H1 (cell line): ENCODE results near the gene KLHL36. TPM values are rescaled to one million over a fixed set of nuclear protein-coding genes. Genes with fewer than 3 reads are reported as not detected.

Experiments used
- CTCF ChIA-PET: fragments of 300-600 bp; sonication (Branson Sonifier 250); formaldehyde crosslinking; loops from one replicate; lab custom pipeline; 2021; ENCODE audit not compliant: partially characterized antibody; lab: Charles Lee
- POLR2A ChIA-PET: fragments of 300-600 bp; sonication (Branson Sonifier 250); formaldehyde crosslinking; loops from one replicate; lab custom pipeline; 2021; ENCODE audit warnings: inconsistent platforms; ENCODE audit not compliant: partially characterized antibody; lab: Charles Lee
- DNase-seq, 2 experiments: peaks; one replicate each; pipeline versions ENCODE4 v3.0.0 to v3.0.0-alpha.2; 2010 to 2022; ENCODE audit warnings: low spot score in 2 of 2, low read depth in 1 of 2, mixed read lengths in 1 of 2
- FAIRE-seq: peaks from 2 replicates; lab custom pipeline; 2011; peaks lifted over from hg19 to GRCh38; lab: Jason Lieb, UNC
- H2AFZ ChIP-seq: 2 replicates; pipeline ENCODE4 v1.8.1; 2012; ENCODE audit warnings: low read length, inconsistent platforms
- H2AK5ac ChIP-seq: 2 replicates; pipeline ENCODE4 v1.6.1; 2013; ENCODE audit warnings: low read depth, low read length
- H2BK120ac ChIP-seq: replicated peaks from 2 replicates; pipeline ENCODE3; 2013; ENCODE audit warnings: low read depth, low read length, inconsistent platforms
- H2BK12ac ChIP-seq: 2 replicates; pipeline ENCODE4 v1.6.1; 2013; ENCODE audit warnings: low read depth, low read length
- H2BK15ac ChIP-seq: 2 replicates; pipeline ENCODE4 v1.6.1; 2013; ENCODE audit warnings: low read length
- H2BK20ac ChIP-seq: 2 replicates; pipeline ENCODE4 v1.6.1; 2013; ENCODE audit warnings: low read length
- H2BK5ac ChIP-seq: 2 replicates; pipeline ENCODE4 v1.6.1; 2013; ENCODE audit warnings: low read depth, low read length
- H3K14ac ChIP-seq: 2 replicates; pipeline ENCODE4 v1.6.1; 2013; ENCODE audit warnings: inconsistent platforms; ENCODE audit not compliant: insufficient read length
- H3K18ac ChIP-seq: 2 replicates; pipeline ENCODE4 v1.6.1; 2013; ENCODE audit warnings: low read length; ENCODE audit errors: extremely low read depth
- H3K23ac ChIP-seq: 2 replicates; pipeline ENCODE4 v1.6.1; 2013; ENCODE audit warnings: inconsistent platforms; ENCODE audit not compliant: insufficient read length
- H3K23me2 ChIP-seq: 2 replicates; pipeline ENCODE4 v1.6.1; 2013; ENCODE audit warnings: low read depth, low read length
- H3K27ac ChIP-seq: 2 replicates; pipeline ENCODE4 v1.6.1; 2011; ENCODE audit warnings: low read depth, low read length, inconsistent platforms
- H3K27me3 ChIP-seq, 4 experiments: replicated peaks in 1 of 4; 1 replicate in 1 of 4; 2 replicates in 3 of 4; pipeline versions ENCODE4 v1.6.1 to v1.8.1; 2011 to 2013; ENCODE audit warnings: low read length in 3 of 4, mild to moderate bottlenecking in 3 of 4, inconsistent platforms in 2 of 4, mixed read lengths in 2 of 4, moderate library complexity in 1 of 4; ENCODE audit not compliant: control insufficient read depth in 3 of 4, insufficient read depth in 3 of 4; ENCODE audit errors: extremely low read depth in 1 of 4
- H3K36me3 ChIP-seq, 4 experiments: 2 replicates each; pipeline versions ENCODE4 v1.6.1 to v1.8.1; 2011 to 2013; ENCODE audit warnings: mild to moderate bottlenecking in 4 of 4, low read length in 3 of 4, moderate library complexity in 2 of 4, control low read depth in 1 of 4, inconsistent platforms in 1 of 4; ENCODE audit not compliant: insufficient read depth in 4 of 4, control insufficient read depth in 2 of 4
- H3K4ac ChIP-seq: replicated peaks from 2 replicates; pipeline ENCODE3; 2013; ENCODE audit warnings: low read length, low read depth, mixed read lengths, inconsistent platforms; ENCODE audit not compliant: insufficient read length
- H3K4me1 ChIP-seq, 4 experiments: replicated peaks in 1 of 4; 1 replicate in 1 of 4; 2 replicates in 3 of 4; pipeline versions ENCODE4 v1.6.1 to v1.8.1; 2011 to 2013; ENCODE audit warnings: low read length in 3 of 4, inconsistent platforms in 2 of 4, mixed read lengths in 1 of 4; ENCODE audit not compliant: insufficient read depth in 4 of 4, control insufficient read depth in 3 of 4
- H3K4me2 ChIP-seq, 2 experiments: 2 replicates each; pipeline versions ENCODE4 v1.6.1 to v1.8.1; 2011 to 2013; ENCODE audit warnings: low read depth in 2 of 2, low read length in 2 of 2, control low read depth in 1 of 2, inconsistent platforms in 1 of 2, mild to moderate bottlenecking in 1 of 2; ENCODE audit not compliant: insufficient read depth in 1 of 2
- H3K4me3 ChIP-seq, 4 experiments: fragments of 200-600, 300-600 bp in 1 of 4; sonication (generic), shearing (Covaris generic), sonication (Bioruptor Twin) in 1 of 4; 2 replicates each; pipeline versions ENCODE4 v1.5.1 to v1.8.1; 2011 to 2016; ENCODE audit warnings: low read length in 4 of 4, low read depth in 3 of 4, control low read depth in 2 of 4, inconsistent platforms in 2 of 4, mild to moderate bottlenecking in 2 of 4, mixed read lengths in 1 of 4, moderate library complexity in 1 of 4; ENCODE audit not compliant: insufficient read depth in 2 of 4; ENCODE audit errors: extremely low read depth in 1 of 4
- H3K56ac ChIP-seq: replicated peaks from 2 replicates; pipeline ENCODE3; 2013; ENCODE audit warnings: low read depth, mild to moderate bottlenecking, mixed read lengths, low read length, inconsistent platforms; ENCODE audit not compliant: insufficient read length
- H3K79me1 ChIP-seq: 2 replicates; pipeline ENCODE4 v1.6.1; 2013; ENCODE audit warnings: low read depth, low read length, control low read depth
- H3K79me2 ChIP-seq, 2 experiments: 2 replicates each; pipeline versions ENCODE4 v1.6.1 to v1.8.1; 2012 to 2013; ENCODE audit warnings: low read length in 2 of 2, mild to moderate bottlenecking in 2 of 2, inconsistent platforms in 1 of 2; ENCODE audit not compliant: insufficient read depth in 2 of 2, control insufficient read depth in 1 of 2
- H3K9ac ChIP-seq, 4 experiments: replicated peaks in 1 of 4; 1 replicate in 1 of 4; 2 replicates in 3 of 4; pipeline versions ENCODE4 v1.6.1 to v1.8.1; 2011 to 2013; ENCODE audit warnings: low read depth in 3 of 4, low read length in 3 of 4, control low read depth in 2 of 4, mild to moderate bottlenecking in 2 of 4, moderate library complexity in 2 of 4, inconsistent platforms in 1 of 4; ENCODE audit errors: extremely low read depth in 1 of 4
- H3K9me3 ChIP-seq, 2 experiments: 2 replicates each; pipeline versions ENCODE4 v1.6.1 to v1.8.1; 2012 to 2013; ENCODE audit warnings: mild to moderate bottlenecking in 2 of 2, moderate library complexity in 2 of 2, control low read depth in 1 of 2, inconsistent platforms in 1 of 2, low read depth in 1 of 2, low read length in 1 of 2, mixed read lengths in 1 of 2; ENCODE audit not compliant: insufficient read depth in 2 of 2
- H4K20me1 ChIP-seq, 2 experiments: replicated peaks in 1 of 2; 2 replicates each; pipeline versions ENCODE3 to v1.8.1; 2011 to 2013; ENCODE audit warnings: inconsistent platforms in 2 of 2, low read length in 2 of 2, mild to moderate bottlenecking in 1 of 2; ENCODE audit not compliant: insufficient read depth in 2 of 2, control insufficient read depth in 1 of 2
- H4K5ac ChIP-seq: 2 replicates; pipeline ENCODE4 v1.6.1; 2013; ENCODE audit warnings: low read length, low read depth, mixed read lengths, inconsistent platforms; ENCODE audit not compliant: insufficient read length
- H4K8ac ChIP-seq: 2 replicates; pipeline ENCODE4 v1.8.0; 2013; ENCODE audit warnings: mild to moderate bottlenecking, moderate library complexity, low read length, inconsistent platforms; ENCODE audit not compliant: insufficient read depth; ENCODE audit errors: extremely low read depth
- H4K91ac ChIP-seq: replicated peaks from 2 replicates; pipeline ENCODE3; 2013; ENCODE audit warnings: low read length, mixed read lengths, inconsistent platforms; ENCODE audit not compliant: insufficient read length
- HDAC2 ChIP-seq, 2 experiments: fragments of 300-600 bp in 1 of 2; sonication (generic) in 1 of 2; IDR thresholded peaks; 2 replicates each; pipeline ENCODE4 v1.6.1; 2011 to 2012; ENCODE audit warnings: low read depth in 2 of 2, low read length in 2 of 2, mild to moderate bottlenecking in 2 of 2, moderate library complexity in 2 of 2, borderline replicate concordance in 1 of 2, inconsistent platforms in 1 of 2
- SP1 ChIP-seq: IDR thresholded peaks from 2 replicates; pipeline ENCODE4 v1.6.1; 2011; ENCODE audit warnings: low read depth, low read length
- whole genome bisulfite sequencing, 2 experiments: shearing (Covaris generic) in 1 of 2; methylation state at CpG; one replicate each; pipeline versions ENCODE4 v1.1.6 to v1.1.7; 2013 to 2015; ENCODE audit warnings: low lambda C conversion rate in 2 of 2, mixed read lengths in 2 of 2, inconsistent platforms in 1 of 2, low coverage in 1 of 2, missing lambda C conversion rate in 1 of 2; ENCODE audit not compliant: insufficient replicate concordance in 2 of 2, insufficient coverage in 1 of 2, insufficient read length in 1 of 2; ENCODE audit errors: extremely low coverage in 1 of 2, missing lambda C conversion rate in 1 of 2; 5-methylcytosine and 5-hydroxymethylcytosine counted together
- polyA plus RNA-seq, 7 experiments: library from polyadenylated mRNA; depleted of rRNA in 3 of 7; stranded (reverse) in 5 of 7; unstranded in 2 of 7; fragments of >200 nt in 5 of 7; fragments of 200-250 nt in 2 of 7; gene quantifications; 1 replicate in 5 of 7; 2 replicates in 1 of 7; 4 replicates in 1 of 7; pipeline versions ENCODE4 v1.2.1 to v1.2.3, GENCODE V29; 2011 to 2013; ENCODE audit warnings: missing spikeins in 2 of 7, mixed read lengths in 2 of 7
- total RNA-seq: library from RNA; stranded (reverse); fragmentation: NEBNext Ultra II Directional; extraction: Animal tissue kit (Norgen Biotek cat#: 25700); gene quantifications from 2 replicates; pipeline ENCODE4 v1.2.1, GENCODE V29; 2021

KLHL36 gene
- total and polyA plus RNA-seq, 2 of the 8 experiments (the other 6 are each of a cell fraction or from before 2014, with no cell fraction given): 22.9 to 33.6 TPM

- Histone ChIP-seq H2BK12ac (no peak overlapping the region), H3K14ac (no peak overlapping the region), H2AK5ac (no peak overlapping the region), H3K9me3 (no peaks in the 10 kb centered on the region), H4K8ac (no peak overlapping the region), H3K27me3 (no peaks in the 10 kb centered on the region), H3K23ac (no peak overlapping the region), H2BK120ac (no peak overlapping the region), H4K91ac (no peak overlapping the region), H3K4me2 (no peak overlapping the region), H3K4me3 (no peak overlapping the region), H2BK5ac (no peak overlapping the region; the same call in 1 of the 2 replicates), H4K20me1 (no peaks in the 10 kb centered on the region), H3K23me2 (no peaks in the 10 kb centered on the region), H3K79me2 (no peaks in the 10 kb centered on the region), H3K79me1 (no peaks in the 10 kb centered on the region; the same call in 1 of the 2 replicates), H3K56ac (no peak overlapping the region), H2BK15ac (no peak overlapping the region), H2BK20ac (no peak overlapping the region), H3K27ac (no peak overlapping the region), H3K18ac (no peak overlapping the region), H2AFZ (no peak overlapping the region), H3K4ac (no peak overlapping the region), H3K4me1 (peaks cover 0 to 5% (median 0%) of the 10 kb centered on the region in 4 experiments; a peak in 1 of 7 replicates), H3K36me3 (peaks cover 8 to 24% (median 19%) of the 10 kb centered on the region in 4 experiments; a peak in 6 of 8 replicates), H4K5ac (no peak overlapping the region), H3K9ac (no peak overlapping the region)
- DNase-seq (no peak), FAIRE-seq (no peak)
- CTCF ChIA-PET: interaction anchor here (1.4 to 4.7 kb wide), 5 partner anchors 12 to 80 kb away, joined by 4 to 44 read pairs (median 7); no protein-coding TSS in a partner anchor
- POLR2A ChIA-PET: interaction anchor here (1.1 kb wide), 1 partner anchor 10 kb away, joined by 3 read pairs; no protein-coding TSS in a partner anchor
- WGBS, 2 experiments: 93% methylated on average over 27 of the region's 27 CpGs; no CpG with 5 or more reads in 1 of the 2 experiments
- TF ChIP-seq SP1 (no peak), HDAC2 (IDR thresholded peaks at IDR 0.05; ENCODE audit: borderline replicate concordance in 1 of 2, low read depth in 2 of 2, low read length in 2 of 2) (no peak)
Observed at GRCh38 chr16:84659656-84660300, 11.5 kb downstream of the KLHL36 start.
